HG02759 (cell line): ENCODE results near the gene COL4A3.

Experiments
- ATAC-seq: cut with Tn5 transposase; IDR thresholded peaks from one replicate; pipeline ENCODE4 v1.9.1; 2021; ENCODE audit warnings: mild to moderate bottlenecking, moderate library complexity; ENCODE audit not compliant: unreplicated experiment

The COL4A3 gene

GRCh38 chr2:227163998-227164762, at the start of gene COL4A3, which contains the start of gene COL4A4:
COL4A3 (plus strand) TSS chr2:227164624; CDS start chr2:227164727, 103 bp downstream.
COL4A4 (minus strand) TSS chr2:227164205; CDS start chr2:227147483, 16,722 bp downstream.
- ATAC-seq: peak; percentile 61

GRCh38 chr2:227115761-227116160, 48.7 kb upstream of the COL4A3 start:
- no peak for ATAC-seq

GRCh38 chr2:227117027-227117426, 47.4 kb upstream of the COL4A3 start:
- no peak for ATAC-seq

- ATAC-seq: no peak
Observed at GRCh38 chr2:227117852-227118251, 46.6 kb upstream of the COL4A3 start.

GRCh38 chr2:227118353-227118752, 46.1 kb upstream of the COL4A3 start:
- no peak for ATAC-seq

GRCh38 chr2:227123697-227124096, 40.7 kb upstream of the COL4A3 start:
- no peak for ATAC-seq

GRCh38 chr2:227124811-227125210, 39.6 kb upstream of the COL4A3 start:
- no peak for ATAC-seq

- ATAC-seq: no peak
Observed at GRCh38 chr2:227125506-227125905, 38.9 kb upstream of the COL4A3 start.

- no peak for ATAC-seq
Observed at GRCh38 chr2:227127201-227127600, 37.2 kb upstream of the COL4A3 start.

GRCh38 chr2:227130636-227131035, 33.8 kb upstream of the COL4A3 start:
- no peak for ATAC-seq

- ATAC-seq: no peak
Observed at GRCh38 chr2:227132986-227133385, 31.4 kb upstream of the COL4A3 start.

- ATAC-seq: no peak
Observed at GRCh38 chr2:227134591-227134990, 29.8 kb upstream of the COL4A3 start.

GRCh38 chr2:227141301-227141700, 23.1 kb upstream of the COL4A3 start:
- no peak for ATAC-seq

- no peak for ATAC-seq
Observed at GRCh38 chr2:227143895-227144294, 20.5 kb upstream of the COL4A3 start.

- ATAC-seq: no peak
Observed at GRCh38 chr2:227146456-227146855, 18.0 kb upstream of the COL4A3 start.

- no peak for ATAC-seq
Observed at GRCh38 chr2:227147023-227147422, 17.4 kb upstream of the COL4A3 start.

- no peak for ATAC-seq
Observed at GRCh38 chr2:227148106-227148505, 16.3 kb upstream of the COL4A3 start.

- no peak for ATAC-seq
Observed at GRCh38 chr2:227150222-227150936, 14.0 kb upstream of the COL4A3 start.

- ATAC-seq: no peak
Observed at GRCh38 chr2:227152093-227152766, 12.2 kb upstream of the COL4A3 start.

- no peak for ATAC-seq
Observed at GRCh38 chr2:227153307-227153706, 11.1 kb upstream of the COL4A3 start.

- no peak for ATAC-seq
Observed at GRCh38 chr2:227153758-227154486, 10.5 kb upstream of the COL4A3 start.
